GM12872 (cell line): ENCODE data around the gene ARRB2.

ENCODE experiments used
- CTCF ChIP-seq: IDR thresholded peaks from 3 replicates; pipeline ENCODE4 v1.5.1; 2011; ENCODE audit warnings: low read depth, mild to moderate bottlenecking, low read length, moderate library complexity; ENCODE audit not compliant: insufficient read depth

The ARRB2 gene

DNA sequence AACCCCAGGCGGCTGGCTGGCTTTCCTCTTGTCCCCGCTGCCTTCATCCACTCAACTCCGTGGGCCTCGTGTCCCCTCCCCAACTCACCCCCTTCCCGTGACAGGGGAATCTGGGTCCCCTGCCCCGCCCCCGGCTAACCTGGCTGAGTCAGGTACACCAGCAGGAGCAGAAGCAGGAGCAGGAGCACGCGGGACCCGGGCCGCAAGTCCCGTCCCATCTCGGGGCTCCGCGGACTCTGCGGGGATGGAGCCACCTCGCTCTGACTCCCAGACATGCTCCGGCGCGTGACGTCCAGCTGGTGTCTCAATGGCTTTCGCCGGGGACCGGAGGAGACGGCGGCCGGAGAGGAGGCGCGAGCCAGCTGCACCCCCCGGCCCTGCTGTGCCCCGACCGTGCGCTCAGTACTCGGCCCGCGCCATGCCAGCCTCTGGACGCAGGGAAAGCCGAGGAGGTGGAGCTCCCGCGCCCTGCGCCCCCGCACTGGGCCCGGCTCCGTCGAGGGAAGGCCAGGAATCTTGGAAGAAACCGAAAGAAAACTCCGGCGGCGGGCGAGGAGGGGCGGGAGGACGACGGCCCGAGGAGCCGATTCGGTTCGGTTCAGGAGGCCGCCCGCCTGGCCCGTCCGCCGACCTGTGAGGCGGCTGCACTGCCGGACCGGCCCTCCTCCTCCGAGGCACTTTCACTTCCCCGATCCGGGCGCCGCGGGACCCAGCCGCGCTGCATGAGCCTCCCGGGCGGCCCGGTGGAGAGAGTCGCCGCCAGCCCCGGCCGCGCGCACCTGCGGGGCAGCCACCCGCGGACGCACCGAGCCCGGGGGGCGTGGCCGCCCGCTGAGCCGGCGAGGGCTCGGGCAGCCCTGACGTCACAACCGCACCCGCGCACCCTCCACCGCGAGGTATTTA is 28.9 kb downstream of the ARRB2 start, which contains the start of the genes CXCL16 and ZMYND15:
CXCL16 (minus strand) TSS at position 807 of the 903 bp plus-strand sequence; CDS start at position 218, 589 bp downstream.
ZMYND15 (plus strand) TSS at position 712 of the 903 bp plus-strand sequence. CDS start 716 bp downstream, outside the sequence.
- no peak for TF ChIP-seq CTCF

DNA sequence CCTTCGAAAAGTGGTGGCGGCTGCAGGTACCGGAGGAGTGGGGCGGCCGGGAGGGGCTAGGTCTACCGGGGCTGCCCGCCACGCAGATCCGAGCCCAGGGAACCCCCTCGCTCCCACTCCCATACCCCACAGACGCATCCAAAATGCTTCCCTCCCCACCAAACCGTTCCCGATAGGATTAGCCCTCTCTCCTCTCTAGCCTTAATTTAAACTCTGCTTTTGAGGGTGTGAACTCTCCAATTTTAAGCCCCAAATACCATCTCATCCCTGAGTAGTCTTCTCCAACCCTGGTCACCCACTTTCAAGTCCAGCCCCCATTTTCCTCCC is 29.6 kb downstream of the ARRB2 start:
- no peak for TF ChIP-seq CTCF

DNA sequence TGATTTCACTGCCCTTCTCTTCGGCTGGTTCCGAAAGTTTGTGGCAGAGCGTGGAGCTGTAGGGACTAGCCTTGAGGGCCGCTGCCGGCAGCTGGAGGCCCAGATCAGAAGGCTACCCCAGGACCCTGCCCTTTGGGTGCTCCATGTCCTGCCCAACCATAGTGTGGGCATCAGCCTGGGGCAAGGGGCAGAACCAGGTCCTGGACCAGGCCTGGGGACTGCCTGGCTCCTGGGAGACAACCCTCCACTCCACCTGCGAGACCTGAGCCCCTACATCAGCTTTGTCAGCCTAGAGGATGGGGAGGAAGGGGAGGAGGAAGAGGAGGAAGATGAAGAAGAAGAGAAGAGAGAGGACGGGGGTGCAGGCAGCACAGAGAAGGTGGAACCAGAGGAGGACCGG is 30.2 kb downstream of the ARRB2 start:
- no peak for TF ChIP-seq CTCF

DNA sequence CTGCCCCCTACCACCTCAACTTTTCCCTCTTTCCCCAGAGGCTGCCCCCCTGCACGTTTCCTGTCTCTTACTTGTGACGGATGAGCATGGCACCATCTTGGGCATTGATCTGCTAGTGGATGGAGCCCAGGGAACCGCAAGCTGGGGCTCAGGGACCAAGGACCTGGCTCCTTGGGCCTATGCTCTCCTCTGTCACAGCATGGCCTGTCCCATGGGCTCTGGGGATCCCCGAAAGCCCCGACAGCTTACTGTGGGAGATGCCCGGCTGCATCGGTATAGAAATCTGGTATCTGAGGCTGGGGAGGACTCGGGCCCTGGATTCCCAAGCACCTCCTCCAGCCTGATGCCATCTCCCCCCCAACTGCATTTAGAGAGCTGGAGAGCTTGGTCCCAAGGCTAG is 31.1 kb downstream of the ARRB2 start:
- no peak for TF ChIP-seq CTCF

DNA sequence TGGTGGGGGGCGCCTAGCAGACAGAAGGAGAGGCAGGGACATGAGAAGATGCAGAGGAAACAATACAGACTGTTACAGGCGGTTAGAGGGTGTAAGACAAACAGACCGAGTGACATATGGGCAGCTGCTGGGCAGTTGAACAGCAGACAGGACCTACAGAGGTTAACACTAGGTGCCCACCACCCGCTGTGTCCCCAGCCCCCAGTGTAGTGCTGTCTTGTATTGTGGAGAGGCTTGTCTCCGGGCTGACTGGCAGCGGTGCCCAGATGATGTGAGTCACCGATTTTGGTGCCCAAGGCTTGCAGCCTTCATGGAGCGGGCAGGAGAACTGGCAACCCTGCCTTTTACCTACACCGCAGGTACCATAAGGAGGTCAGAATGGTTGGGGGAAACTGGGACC is 31.7 kb downstream of the ARRB2 start:
- no peak for TF ChIP-seq CTCF

GRCh38 chr17:4742629-4743028 is 32.2 kb downstream of the ARRB2 start:
- TF ChIP-seq CTCF = no peak

DNA sequence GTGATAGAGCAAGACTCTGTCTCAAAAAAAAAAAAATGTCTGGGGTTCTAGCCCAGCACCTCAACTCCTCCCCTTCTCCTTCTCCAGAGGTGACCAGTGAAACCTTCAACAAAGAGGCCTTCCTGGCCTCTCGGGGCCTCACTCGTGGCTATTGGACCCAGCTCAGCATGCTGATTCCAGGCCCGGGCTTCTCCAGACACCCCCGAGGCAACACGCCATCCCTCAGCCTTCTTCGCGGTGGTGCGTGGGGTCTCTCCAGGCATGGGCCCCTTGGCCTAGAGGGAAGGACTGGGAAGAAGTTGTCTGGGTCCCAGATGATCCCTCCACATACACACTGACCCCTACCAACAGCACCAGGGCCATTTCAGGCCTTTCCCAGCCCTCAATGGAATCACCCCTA is 32.8 kb downstream of the ARRB2 start:
- TF ChIP-seq CTCF = no peak
